ENCODE results near the gene PPARD. TPM values are rescaled to one million over a fixed set of nuclear protein-coding genes. Genes with fewer than 3 reads are reported as not detected.

PPARD gene
- total and polyA plus RNA-seq, 2 of the 13 experiments (the other 11 are each of a cell fraction or from before 2014, with no cell fraction given) = 6.1 to 13.3 TPM

DNA sequence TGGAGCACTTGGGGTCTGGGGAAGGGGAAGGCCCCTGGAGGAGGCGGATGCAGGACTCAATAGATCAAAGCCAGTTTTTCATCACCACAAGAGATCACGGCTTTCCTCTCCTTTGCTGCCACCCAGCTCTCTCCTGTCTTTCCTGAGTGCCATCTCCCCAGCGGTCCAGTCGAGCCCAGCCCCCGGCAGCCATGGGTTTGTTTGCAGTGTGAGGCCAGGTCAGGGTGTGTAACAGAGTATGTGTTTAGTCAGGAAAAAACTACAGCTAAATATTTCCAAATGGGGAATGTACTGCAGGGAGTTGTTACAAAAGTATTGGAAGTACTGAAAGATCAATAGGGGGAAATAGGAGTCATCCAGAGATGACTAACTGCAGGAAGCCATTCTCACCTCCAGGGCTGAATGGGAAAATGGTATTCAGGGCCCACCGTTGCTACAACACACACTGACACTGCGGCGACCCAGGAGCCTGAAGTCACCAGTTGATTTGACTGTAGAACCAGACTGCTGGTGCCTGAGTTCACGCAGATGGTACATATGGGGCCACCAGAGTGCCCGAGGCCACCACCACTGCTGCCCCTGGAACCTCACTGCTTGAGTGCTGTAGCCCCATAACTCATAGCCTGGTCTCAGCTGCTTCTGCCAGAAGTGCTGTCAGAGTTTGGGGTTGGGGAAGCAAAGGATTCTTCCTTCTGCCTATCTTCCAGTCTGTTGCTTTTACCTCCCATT, 86.2 kb downstream of the PPARD start (continued):
- TF ChIP-seq, protein P1, sequence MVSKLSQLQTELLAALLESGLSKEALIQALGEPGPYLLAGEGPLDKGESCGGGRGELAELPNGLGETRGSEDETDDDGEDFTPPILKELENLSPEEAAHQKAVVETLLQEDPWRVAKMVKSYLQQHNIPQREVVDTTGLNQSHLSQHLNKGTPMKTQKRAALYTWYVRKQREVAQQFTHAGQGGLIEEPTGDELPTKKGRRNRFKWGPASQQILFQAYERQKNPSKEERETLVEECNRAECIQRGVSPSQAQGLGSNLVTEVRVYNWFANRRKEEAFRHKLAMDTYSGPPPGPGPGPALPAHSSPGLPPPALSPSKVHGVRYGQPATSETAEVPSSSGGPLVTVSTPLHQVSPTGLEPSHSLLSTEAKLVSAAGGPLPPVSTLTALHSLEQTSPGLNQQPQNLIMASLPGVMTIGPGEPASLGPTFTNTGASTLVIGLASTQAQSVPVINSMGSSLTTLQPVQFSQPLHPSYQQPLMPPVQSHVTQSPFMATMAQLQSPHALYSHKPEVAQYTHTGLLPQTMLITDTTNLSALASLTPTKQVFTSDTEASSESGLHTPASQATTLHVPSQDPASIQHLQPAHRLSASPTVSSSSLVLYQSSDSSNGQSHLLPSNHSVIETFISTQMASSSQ (IDR thresholded peaks at IDR 0.05; ENCODE audit: low read depth) = peak; percentile 37; the same call in 1 of the 2 replicates
- TF ChIP-seq, protein P1 (CRISPR knock-in tag; IDR thresholded peaks at IDR 0.05; ENCODE audit: borderline replicate concordance) = no peak; the same call in 1 of the 2 replicates
- TF ChIP-seq PAWR (CRISPR knock-in tag; IDR thresholded peaks at IDR 0.05; ENCODE audit: borderline replicate concordance) (0 out of 2 replicates have a peak, but pooled peaks have one; percentile 33), ELF4 (CRISPR knock-in tag; IDR thresholded peaks at IDR 0.05; ENCODE audit: borderline replicate concordance) (no peak), ZFP62 (CRISPR knock-in tag; IDR thresholded peaks at IDR 0.05) (no peak), TGIF2 (CRISPR knock-in tag; IDR thresholded peaks at IDR 0.05) (0 out of 2 replicates have a peak, but pooled peaks have one; percentile 7), ONECUT2 (CRISPR knock-in tag; IDR thresholded peaks at IDR 0.05) (peak; percentile 75), ZBTB8A (CRISPR knock-in tag; IDR thresholded peaks at IDR 0.05; ENCODE audit: borderline replicate concordance, low read depth) (no peak), NR2F6 (IDR thresholded peaks at IDR 0.05) (peak; percentile 74), NR2F6 (CRISPR knock-in tag; IDR thresholded peaks at IDR 0.05) (peak; percentile 76), ZNF557 (CRISPR knock-in tag; IDR thresholded peaks at IDR 0.05) (no peak)
- TF ChIP-seq, protein P2, sequence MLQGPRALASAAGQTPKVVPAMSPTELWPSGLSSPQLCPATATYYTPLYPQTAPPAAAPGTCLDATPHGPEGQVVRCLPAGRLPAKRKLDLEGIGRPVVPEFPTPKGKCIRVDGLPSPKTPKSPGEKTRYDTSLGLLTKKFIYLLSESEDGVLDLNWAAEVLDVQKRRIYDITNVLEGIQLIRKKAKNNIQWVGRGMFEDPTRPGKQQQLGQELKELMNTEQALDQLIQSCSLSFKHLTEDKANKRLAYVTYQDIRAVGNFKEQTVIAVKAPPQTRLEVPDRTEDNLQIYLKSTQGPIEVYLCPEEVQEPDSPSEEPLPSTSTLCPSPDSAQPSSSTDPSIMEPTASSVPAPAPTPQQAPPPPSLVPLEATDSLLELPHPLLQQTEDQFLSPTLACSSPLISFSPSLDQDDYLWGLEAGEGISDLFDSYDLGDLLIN (CRISPR knock-in tag; IDR thresholded peaks at IDR 0.05; ENCODE audit: borderline replicate concordance) = no peak
- TF ChIP-seq, protein P3, sequence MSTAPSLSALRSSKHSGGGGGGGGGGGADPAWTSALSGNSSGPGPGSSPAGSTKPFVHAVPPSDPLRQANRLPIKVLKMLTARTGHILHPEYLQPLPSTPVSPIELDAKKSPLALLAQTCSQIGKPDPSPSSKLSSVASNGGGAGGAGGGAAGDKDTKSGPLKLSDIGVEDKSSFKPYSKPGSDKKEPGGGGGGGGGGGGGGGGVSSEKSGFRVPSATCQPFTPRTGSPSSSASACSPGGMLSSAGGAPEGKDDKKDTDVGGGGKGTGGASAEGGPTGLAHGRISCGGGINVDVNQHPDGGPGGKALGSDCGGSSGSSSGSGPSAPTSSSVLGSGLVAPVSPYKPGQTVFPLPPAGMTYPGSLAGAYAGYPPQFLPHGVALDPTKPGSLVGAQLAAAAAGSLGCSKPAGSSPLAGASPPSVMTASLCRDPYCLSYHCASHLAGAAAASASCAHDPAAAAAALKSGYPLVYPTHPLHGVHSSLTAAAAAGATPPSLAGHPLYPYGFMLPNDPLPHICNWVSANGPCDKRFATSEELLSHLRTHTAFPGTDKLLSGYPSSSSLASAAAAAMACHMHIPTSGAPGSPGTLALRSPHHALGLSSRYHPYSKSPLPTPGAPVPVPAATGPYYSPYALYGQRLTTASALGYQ (CRISPR knock-in tag; IDR thresholded peaks at IDR 0.05) = peak; percentile 80
- TF ChIP-seq, protein P4, sequence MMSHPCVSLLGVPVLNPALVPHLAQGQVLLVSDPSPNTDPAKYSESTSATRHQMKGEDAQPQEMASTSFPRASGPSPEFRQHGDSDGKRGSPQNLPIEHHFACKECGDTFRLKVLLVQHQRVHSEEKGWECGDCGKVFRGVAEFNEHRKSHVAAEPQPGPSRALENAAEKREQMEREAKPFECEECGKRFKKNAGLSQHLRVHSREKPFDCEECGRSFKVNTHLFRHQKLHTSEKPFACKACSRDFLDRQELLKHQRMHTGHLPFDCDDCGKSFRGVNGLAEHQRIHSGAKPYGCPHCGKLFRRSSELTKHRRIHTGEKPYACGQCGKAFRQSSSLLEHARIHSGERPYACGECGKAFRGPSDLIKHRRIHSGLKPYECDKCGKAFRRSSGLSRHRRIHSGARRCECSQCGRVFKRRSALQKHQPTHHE (CRISPR knock-in tag; IDR thresholded peaks at IDR 0.05; ENCODE audit: borderline replicate concordance) = 0 out of 2 replicates have a peak, but pooled peaks have one; percentile 7
- TF ChIP-seq, protein P5, sequence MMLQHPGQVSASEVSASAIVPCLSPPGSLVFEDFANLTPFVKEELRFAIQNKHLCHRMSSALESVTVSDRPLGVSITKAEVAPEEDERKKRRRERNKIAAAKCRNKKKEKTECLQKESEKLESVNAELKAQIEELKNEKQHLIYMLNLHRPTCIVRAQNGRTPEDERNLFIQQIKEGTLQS (CRISPR knock-in tag; IDR thresholded peaks at IDR 0.05) = no peak
- TF ChIP-seq, protein P6, sequence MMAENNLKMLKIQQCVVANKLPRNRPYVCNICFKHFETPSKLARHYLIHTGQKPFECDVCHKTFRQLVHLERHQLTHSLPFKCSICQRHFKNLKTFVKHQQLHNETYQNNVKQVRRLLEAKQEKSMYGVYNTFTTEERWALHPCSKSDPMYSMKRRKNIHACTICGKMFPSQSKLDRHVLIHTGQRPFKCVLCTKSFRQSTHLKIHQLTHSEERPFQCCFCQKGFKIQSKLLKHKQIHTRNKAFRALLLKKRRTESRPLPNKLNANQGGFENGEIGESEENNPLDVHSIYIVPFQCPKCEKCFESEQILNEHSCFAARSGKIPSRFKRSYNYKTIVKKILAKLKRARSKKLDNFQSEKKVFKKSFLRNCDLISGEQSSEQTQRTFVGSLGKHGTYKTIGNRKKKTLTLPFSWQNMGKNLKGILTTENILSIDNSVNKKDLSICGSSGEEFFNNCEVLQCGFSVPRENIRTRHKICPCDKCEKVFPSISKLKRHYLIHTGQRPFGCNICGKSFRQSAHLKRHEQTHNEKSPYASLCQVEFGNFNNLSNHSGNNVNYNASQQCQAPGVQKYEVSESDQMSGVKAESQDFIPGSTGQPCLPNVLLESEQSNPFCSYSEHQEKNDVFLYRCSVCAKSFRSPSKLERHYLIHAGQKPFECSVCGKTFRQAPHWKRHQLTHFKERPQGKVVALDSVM (CRISPR knock-in tag; IDR thresholded peaks at IDR 0.05) = peak; percentile 51; the same call in 1 of the 2 replicates
- TF ChIP-seq, protein P7, sequence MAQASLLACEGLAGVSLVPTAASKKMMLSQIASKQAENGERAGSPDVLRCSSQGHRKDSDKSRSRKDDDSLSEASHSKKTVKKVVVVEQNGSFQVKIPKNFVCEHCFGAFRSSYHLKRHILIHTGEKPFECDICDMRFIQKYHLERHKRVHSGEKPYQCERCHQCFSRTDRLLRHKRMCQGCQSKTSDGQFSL (CRISPR knock-in tag; IDR thresholded peaks at IDR 0.05) = no peak

All from HepG2 (cell line).